Smooth muscle cell (in vitro differentiated cells): ENCODE results near the gene CERT1. TPM values are rescaled to one million over a fixed set of nuclear protein-coding genes. Genes with fewer than 3 reads are reported as not detected.

Experiments
- DNase-seq: peaks from one replicate; lab custom pipeline; 2025; ENCODE audit not compliant: unreplicated experiment; lab: John Stamatoyannopoulos, UW
- H2AFZ ChIP-seq: fragments of 200-600 bp; sonication (generic); 2 replicates; pipeline ENCODE4 v1.6.0; 2016; ENCODE audit warnings: antibody characterized with exemption, low read depth, mild to moderate bottlenecking
- H3F3A ChIP-seq: fragments of 200-600 bp; sonication (generic); 2 replicates; pipeline ENCODE4 v1.6.0; 2017; ENCODE audit warnings: antibody characterized with exemption, low read depth
- H3K27ac ChIP-seq: fragments of 200-600 bp; sonication (generic); 2 replicates; pipeline ENCODE4 v1.5.1; 2016; ENCODE audit warnings: low read depth, mild to moderate bottlenecking
- H3K27me3 ChIP-seq: fragments of 200-600 bp; sonication (generic); 2 replicates; pipeline ENCODE4 v1.6.1; 2016; ENCODE audit warnings: low read depth, mild to moderate bottlenecking
- H3K36me3 ChIP-seq: fragments of 200-600 bp; sonication (generic); 2 replicates; pipeline ENCODE4 v1.5.1; 2016; ENCODE audit warnings: low read depth
- H3K4me1 ChIP-seq: fragments of 200-600 bp; sonication (generic); 2 replicates; pipeline ENCODE4 v1.5.1; 2016; ENCODE audit warnings: low read depth
- H3K4me2 ChIP-seq: fragments of 200-600 bp; sonication (generic); 2 replicates; pipeline ENCODE4 v1.6.0; 2016; ENCODE audit warnings: mild to moderate bottlenecking
- H3K4me3 ChIP-seq: fragments of 200-600 bp; sonication (generic); 2 replicates; pipeline ENCODE4 v1.5.1; 2016; ENCODE audit warnings: mild to moderate bottlenecking
- H3K79me2 ChIP-seq: fragments of 200-600 bp; sonication (generic); 2 replicates; pipeline ENCODE4 v1.6.0; 2016; ENCODE audit warnings: low read depth, mild to moderate bottlenecking
- H3K9ac ChIP-seq: fragments of 200-600 bp; sonication (generic); 2 replicates; pipeline ENCODE4 v1.6.0; 2016; ENCODE audit warnings: low read depth
- H3K9me3 ChIP-seq: fragments of 200-600 bp; sonication (generic); replicated peaks from 2 replicates; pipeline ENCODE4 v1.5.1; 2016; ENCODE audit warnings: low read depth
- H4K20me1 ChIP-seq: fragments of 200-600 bp; sonication (generic); 2 replicates; pipeline ENCODE4 v1.6.0; 2016; ENCODE audit warnings: low read depth
- CTCF ChIP-seq: fragments of 200-600 bp; sonication (generic); IDR thresholded peaks from 2 replicates; pipeline ENCODE4 v1.5.1; 2017; ENCODE audit warnings: borderline replicate concordance, mild to moderate bottlenecking, antibody characterized with exemption; ENCODE audit not compliant: insufficient read depth, poor library complexity, severe bottlenecking
- WGBS: methylation state at CpG from one replicate; pipeline ENCODE4 v1.1.7; 2016; ENCODE audit warnings: low lambda C conversion rate; 5-methylcytosine and 5-hydroxymethylcytosine counted together
- polyA plus RNA-seq: library from polyadenylated mRNA; unstranded; fragments of >200 nt; fragmentation: Nextera tagmentation; extraction: Ambion mirVana; gene quantifications from 2 replicates; pipeline ENCODE4 v1.2.1, GENCODE V29; 2016
- total RNA-seq: library from RNA; depleted of rRNA; stranded (reverse); fragments of >200 nt; gene quantifications from 2 replicates; pipeline ENCODE4 v1.2.3, GENCODE V29; 2014

The CERT1 gene
- total and polyA plus RNA-seq, 2 experiments from 2014 or later, result 9.1 to 31.0 TPM

- no peak overlapping the region for H3K9ac ChIP-seq
- no peaks in the 10 kb centered on the region for H3F3A ChIP-seq
- H3K9me3 ChIP-seq, result no peaks in the 10 kb centered on the region
- DNase-seq, result no peak
- H3K36me3 ChIP-seq, result peaks cover 19% of the 10 kb centered on the region
- no peaks in the 10 kb centered on the region for H3K79me2 ChIP-seq
- H3K4me3 ChIP-seq, result no peak overlapping the region
- no peak overlapping the region for H2AFZ ChIP-seq
- no peak for TF ChIP-seq CTCF
- no peaks in the 10 kb centered on the region for H3K4me1 ChIP-seq
- WGBS, result 98% methylated on average over 2 of the region's 2 CpGs
- no peaks in the 10 kb centered on the region for H3K27me3 ChIP-seq
- no peaks in the 10 kb centered on the region for H4K20me1 ChIP-seq
- H3K4me2 ChIP-seq, result no peak overlapping the region
- no peak overlapping the region for H3K27ac ChIP-seq
These were observed 122.0 kb downstream of the CERT1 start for GRCh38 chr5:75389430-75389829.

- TF ChIP-seq CTCF, result no peak
- no peak overlapping the region for H3K4me2 ChIP-seq
These were observed 123.6 kb downstream of the CERT1 start for GRCh38 chr5:75387806-75388205.

GRCh38 chr5:75384218-75384617, 127.2 kb downstream of the CERT1 start:
- Histone ChIP-seq H3K79me2 (no peaks in the 10 kb centered on the region), H3K27ac (no peak overlapping the region), H3K9me3 (no peaks in the 10 kb centered on the region), H3K4me2 (no peak overlapping the region), H4K20me1 (no peaks in the 10 kb centered on the region), H3K9ac (no peak overlapping the region), H3K27me3 (no peaks in the 10 kb centered on the region), H3F3A (no peaks in the 10 kb centered on the region), H3K36me3 (peaks cover 23% of the 10 kb centered on the region), H3K4me1 (no peaks in the 10 kb centered on the region), H2AFZ (no peak overlapping the region), H3K4me3 (no peak overlapping the region)
- TF ChIP-seq CTCF, result no peak
- WGBS, result 79% methylated on average over 1 of the region's 1 CpG
- DNase-seq, result no peak

More at GRCh38 chr5:75387806-75388205, 123.6 kb downstream of the CERT1 start:
- Histone ChIP-seq H3K4me3 (no peak overlapping the region), H3K27me3 (no peaks in the 10 kb centered on the region), H4K20me1 (no peaks in the 10 kb centered on the region), H3K9ac (no peak overlapping the region), H3K4me1 (no peaks in the 10 kb centered on the region), H3K79me2 (no peaks in the 10 kb centered on the region), H3K9me3 (no peaks in the 10 kb centered on the region), H2AFZ (no peak overlapping the region), H3K27ac (no peak overlapping the region), H3F3A (no peaks in the 10 kb centered on the region), H3K36me3 (peaks cover 19% of the 10 kb centered on the region)
- WGBS, result over 99% methylated on average over 6 of the region's 6 CpGs
- no peak for DNase-seq

- 93% methylated on average over 4 of the region's 4 CpGs for WGBS
- Histone ChIP-seq H3K4me1 (no peaks in the 10 kb centered on the region), H4K20me1 (no peaks in the 10 kb centered on the region), H3F3A (no peaks in the 10 kb centered on the region), H3K9ac (no peak overlapping the region), H2AFZ (no peak overlapping the region), H3K4me2 (no peak overlapping the region), H3K79me2 (no peaks in the 10 kb centered on the region), H3K4me3 (no peak overlapping the region), H3K9me3 (no peaks in the 10 kb centered on the region), H3K36me3 (peaks cover 18% of the 10 kb centered on the region), H3K27me3 (no peaks in the 10 kb centered on the region), H3K27ac (no peak overlapping the region)
- no peak for DNase-seq
- no peak for TF ChIP-seq CTCF
These were observed 130.0 kb downstream of the CERT1 start for GRCh38 chr5:75381456-75381855.
